Activated CD4-positive, alpha-beta T cell treated with anti-CD3 and anti-CD28 coated beads, Interleukin-2, Interleukin-4, amounts not matched to agents 100 ng/mL and 50 ng/mL, durations not matched to agents 16 hours and 8 hours (primary cell): Measurements from ENCODE around the gene IFNAR1.
A peak's percentile ranks its signal among the peaks of the same experiment; 100 is the strongest.
"Not testable (repeated sequence)": the region's sequence is repeated elsewhere in the genome, so short reads cannot be mapped to it uniquely, and the experiment has no call there.

ENCODE experiments used
- DNase-seq: peaks from one replicate; pipeline ENCODE4 v3.0.0-alpha.2; 2020; ENCODE audit warnings: low spot score

Gene IFNAR1

DNA sequence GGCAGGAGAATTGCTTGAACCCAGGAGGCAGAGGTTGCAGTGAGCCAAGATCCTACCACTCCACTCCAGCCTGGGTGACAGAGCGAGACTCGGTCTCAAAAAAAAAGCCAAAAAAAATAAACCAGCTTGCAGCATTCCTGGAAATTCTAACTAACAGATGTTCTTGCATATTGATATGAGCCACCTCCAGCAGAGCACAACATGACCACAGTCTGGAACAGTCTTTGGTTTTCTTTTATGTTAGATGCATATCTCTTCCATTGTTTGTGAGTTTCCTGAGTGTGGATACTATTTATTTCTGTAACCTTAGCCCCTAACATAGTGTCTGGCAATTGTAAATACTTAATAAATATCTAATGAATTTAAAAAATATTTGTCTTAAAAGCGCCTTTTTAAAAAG lies 23.9 kb downstream of the IFNAR1 start:
- DNase-seq, result no peak

DNA sequence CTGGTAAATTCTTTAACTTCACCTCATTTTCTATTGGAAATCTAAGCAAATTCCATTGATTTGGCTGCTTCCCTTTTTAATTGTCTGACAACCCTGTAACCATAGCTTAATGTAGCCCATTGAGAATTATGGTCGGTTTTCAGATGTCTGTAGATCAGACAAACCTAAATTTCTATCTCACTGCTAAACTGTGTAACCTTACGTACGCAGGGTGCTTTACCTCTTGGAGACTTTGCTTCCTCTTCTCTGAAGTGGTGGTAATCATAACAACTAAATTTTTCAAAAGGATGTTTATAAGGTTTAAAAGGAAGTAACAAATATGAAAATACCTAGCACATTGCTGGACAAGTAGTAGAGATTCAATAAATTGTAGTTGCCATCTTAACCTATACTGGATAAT lies 25.9 kb downstream of the IFNAR1 start:
- DNase-seq, result no peak

DNA sequence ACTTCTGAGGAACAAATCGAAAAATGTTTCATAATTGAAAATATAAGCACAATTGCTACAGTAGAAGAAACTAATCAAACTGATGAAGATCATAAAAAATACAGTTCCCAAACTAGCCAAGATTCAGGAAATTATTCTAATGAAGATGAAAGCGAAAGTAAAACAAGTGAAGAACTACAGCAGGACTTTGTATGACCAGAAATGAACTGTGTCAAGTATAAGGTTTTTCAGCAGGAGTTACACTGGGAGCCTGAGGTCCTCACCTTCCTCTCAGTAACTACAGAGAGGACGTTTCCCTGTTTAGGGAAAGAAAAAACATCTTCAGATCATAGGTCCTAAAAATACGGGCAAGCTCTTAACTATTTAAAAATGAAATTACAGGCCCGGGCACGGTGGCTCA lies 30.6 kb downstream of the IFNAR1 start:
- DNase-seq, result no peak

DNA sequence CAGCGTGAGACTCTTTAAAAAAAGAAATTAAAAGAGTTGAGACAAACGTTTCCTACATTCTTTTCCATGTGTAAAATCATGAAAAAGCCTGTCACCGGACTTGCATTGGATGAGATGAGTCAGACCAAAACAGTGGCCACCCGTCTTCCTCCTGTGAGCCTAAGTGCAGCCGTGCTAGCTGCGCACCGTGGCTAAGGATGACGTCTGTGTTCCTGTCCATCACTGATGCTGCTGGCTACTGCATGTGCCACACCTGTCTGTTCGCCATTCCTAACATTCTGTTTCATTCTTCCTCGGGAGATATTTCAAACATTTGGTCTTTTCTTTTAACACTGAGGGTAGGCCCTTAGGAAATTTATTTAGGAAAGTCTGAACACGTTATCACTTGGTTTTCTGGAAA lies 31.2 kb downstream of the IFNAR1 start:
- no peak for DNase-seq

DNA sequence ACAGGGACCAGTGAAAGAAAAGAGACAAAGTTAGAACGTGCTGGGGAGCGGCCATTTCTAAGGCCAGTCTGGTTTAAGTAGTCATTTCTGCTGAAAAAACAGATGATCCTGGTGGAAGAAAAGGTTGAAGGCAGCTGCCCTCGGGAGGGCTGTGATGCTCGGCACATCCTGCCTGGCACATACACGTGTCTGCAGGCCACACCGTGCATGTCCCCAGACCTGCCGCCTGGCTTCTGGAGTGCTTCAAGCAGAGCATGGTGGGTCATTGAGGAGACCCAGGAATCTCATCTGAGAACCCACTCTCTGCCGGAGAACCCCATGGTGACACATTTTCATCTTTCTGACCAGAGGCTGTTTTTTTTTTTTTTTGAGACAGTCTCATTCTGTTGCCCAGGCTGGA lies 32.4 kb downstream of the IFNAR1 start:
- DNase-seq, result no peak

DNA sequence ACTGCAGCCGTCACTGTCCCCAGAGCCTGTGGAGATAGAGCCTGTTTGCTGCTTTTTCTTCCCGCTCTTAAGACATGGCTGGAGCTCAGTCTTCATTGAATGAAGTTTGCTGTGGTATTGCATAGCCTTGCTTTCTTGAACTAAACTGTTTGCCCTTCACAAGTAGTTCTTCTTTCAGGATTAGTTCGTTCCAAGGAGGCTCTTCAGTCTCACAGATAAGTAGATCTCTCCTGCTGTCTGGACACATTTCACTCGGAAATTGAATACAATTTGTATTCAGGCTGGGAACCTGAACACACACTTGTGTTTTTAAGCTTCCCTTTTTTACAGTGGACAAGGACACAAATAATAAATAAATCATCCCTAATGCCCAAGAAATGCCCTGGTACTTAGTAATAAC lies 34.7 kb downstream of the IFNAR1 start:
- no peak for DNase-seq

DNA sequence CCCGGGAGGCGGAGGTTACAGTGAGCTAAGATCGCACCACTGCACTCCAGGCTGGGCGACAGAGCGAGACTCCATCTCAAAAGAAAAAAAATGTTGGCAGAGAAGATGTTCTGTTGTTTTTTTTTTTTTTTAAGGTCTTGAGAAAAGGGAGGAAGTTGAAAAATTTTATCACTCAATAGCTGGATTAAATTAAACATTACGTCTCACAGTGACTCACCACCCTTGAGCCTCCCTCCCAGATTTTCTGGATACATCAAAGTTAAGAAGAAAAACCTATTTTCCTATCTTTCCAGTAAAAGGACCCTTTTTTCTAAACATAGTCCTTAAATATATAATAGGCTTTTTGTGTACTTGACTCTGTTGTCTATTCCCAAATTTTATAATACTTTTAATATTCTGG lies 35.5 kb downstream of the IFNAR1 start:
- no peak for DNase-seq

DNA sequence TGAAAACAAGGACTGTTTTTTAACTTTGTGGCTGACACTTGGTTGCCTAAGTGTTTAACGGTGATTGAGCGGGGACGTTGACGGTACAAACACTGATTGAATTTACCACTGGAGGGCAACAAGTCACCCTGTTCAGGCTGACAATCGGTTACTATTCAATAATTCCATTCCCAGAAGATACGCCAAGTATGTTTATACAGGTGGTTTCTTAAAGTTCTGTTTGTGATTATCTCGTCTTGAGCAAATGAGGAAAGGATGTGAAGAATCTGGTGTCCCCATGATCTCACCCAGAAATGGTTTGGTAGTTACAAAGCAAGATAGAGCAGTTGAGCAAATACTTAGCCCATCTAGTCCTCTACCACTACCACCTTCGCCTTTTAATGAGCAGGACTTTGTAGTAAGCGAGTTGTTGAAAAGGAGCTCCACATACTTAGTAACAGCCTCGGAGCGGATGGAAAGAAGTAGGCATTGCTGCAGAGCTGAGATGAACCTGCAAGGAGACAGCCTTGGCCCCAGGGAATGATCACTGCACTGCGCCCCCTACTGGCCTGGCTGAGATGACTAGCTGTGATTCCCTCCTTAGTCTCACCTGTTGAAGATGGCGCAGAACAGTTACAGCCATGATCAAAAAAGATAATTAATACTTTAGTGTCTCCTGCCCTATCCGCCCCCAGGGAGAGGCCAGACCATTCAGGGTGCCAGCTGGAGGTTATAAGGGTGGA lies 36.3 kb downstream of the IFNAR1 start:
- DNase-seq, result peak; percentile 85

DNA sequence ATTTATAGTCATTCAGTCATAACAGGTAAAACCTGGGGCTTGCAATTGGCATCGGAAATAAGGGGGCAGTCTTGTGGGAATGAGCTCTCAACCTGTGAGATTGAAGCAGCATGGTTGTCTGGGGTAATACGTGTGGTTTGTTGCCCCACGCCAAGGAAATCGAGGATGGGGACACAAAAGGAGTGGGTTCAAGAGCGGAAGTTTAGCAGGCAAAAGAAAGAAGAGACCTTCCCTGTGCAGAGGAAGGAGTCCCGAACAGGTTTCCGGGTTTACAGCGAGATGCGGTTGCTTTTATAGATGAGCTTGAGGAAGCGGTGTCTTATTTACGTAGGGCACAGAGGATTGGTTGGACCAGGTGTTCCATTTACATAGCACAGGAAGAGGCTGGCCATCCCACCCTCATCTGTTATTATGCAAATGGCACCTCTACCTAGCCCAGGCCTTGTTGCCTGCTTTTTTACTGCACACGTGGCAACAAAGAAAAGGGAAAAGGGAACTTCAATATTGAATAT lies 37.3 kb downstream of the IFNAR1 start:
- peak; percentile 46 for DNase-seq

DNA sequence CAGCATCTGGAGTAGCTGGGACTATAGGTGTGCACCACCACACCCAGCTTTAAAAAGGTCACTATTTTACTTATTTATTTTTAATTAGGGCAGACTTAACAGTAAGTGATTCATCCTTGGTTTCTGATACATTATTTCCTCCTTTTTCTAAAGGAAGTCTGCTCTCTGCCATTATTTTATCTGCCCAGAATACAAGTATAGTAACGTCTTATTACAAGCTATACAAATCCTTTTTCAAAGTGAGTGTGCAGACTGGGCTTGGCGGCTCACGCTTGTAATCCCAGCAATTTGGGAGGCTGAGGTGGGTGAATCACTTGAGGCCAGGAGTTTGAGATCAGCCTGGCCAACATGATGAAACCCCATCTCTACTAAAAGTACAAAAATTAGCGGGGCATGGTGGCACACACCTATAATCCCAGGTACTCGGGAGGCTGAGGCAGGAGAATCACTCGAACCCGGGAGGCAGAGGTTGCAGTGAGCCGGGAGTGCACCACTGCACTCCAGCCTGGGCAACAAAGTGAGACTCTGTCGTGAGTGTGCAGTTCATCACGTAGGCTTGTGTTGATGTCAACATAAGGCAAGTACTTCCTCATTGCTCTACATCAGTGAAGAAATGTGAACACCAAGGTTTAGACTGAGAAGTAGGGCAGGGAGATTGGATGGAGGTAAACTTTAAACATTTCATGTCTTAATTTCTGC lies 39.3 kb downstream of the IFNAR1 start:
- DNase-seq, result not testable (repeated sequence)

DNA sequence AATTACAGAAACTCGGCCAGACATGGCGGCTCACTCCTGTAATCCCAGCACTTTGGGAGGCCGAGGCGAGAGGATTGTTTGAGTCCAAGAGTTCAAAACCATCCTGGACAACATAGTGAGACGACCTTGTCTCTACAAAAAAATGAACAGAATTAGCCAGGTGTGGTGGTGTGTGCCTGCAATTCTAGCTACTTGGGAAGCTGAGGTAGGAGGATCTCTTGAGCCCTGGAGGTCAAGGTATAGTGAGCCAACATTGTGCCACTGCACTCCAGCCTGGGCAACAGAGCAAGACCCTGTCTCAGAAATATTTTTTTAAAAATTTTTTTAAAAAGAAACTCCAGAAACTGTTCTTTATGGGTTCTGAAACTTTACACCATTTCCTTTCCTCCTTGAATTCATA lies 40.1 kb downstream of the IFNAR1 start:
- DNase-seq, result no peak

DNA sequence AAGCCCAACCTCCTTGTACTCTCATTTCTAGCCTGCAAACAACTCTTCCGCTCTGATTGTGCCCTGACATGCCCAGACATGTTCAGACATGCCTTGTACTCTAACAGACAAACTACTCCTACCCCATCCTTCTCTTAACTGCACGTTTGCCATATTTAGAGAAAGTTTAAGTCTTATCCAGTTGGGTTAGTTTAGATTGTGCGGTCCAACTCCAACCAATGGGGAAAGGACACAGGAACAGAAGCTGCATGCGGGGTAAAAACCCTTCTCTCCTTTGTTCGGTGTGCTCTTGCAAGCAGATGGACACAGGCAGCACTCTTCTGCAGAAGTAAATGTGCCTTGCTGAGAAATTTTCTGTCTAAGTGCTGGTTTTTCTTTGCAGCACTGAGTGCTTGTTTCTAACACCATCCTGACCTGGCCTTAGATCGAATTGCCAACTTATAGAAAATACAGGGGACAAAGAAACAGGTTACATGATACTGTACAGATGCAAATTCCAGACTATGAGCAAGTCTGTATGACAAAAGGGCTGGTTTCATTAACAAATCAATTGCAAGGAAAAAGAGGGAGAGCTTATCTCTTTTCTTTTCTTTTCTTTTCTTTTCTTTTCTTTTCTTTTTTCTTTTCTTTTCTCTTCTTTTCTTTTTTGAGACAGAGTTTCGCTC lies 42.7 kb downstream of the IFNAR1 start:
- no peak for DNase-seq

DNA sequence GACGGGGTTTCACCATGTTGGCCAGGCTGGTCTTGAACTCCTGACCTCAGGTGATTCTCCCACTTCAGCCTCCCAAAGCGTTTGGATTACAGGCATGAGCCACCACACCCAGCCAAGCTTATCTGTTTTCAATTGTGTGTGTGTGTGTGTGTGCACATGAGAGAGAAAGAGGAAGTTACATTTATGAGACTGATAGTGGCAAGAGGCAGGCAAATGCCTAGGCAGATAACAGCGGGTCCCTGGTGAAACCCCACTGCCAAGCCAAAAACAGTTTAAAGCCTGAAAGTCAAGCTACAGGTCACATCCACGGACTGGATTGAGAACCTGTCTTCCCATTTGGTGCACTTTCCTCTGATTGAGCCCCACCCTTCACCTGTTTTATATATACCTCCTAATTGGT lies 43.4 kb downstream of the IFNAR1 start:
- DNase-seq, result no peak

DNA sequence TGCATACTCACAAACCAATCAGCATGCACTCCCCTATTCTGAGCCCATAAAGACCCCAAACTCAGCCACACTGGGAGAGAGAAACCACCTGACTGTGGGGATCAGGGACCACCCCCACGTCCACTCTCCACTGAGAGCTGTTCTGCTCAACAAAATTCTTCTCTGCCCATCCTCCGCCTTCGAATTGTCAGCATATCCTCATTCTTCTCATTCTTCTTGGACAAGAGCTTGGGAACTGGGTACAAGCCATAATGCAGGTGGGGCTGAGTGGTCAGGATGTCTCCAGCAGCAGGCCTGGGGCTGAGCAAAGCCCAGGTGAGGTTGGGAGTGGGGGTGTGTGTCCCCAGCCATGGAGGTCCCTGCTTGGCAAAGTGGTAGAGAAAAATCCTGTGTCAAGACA lies 43.8 kb downstream of the IFNAR1 start:
- DNase-seq, result no peak

DNA sequence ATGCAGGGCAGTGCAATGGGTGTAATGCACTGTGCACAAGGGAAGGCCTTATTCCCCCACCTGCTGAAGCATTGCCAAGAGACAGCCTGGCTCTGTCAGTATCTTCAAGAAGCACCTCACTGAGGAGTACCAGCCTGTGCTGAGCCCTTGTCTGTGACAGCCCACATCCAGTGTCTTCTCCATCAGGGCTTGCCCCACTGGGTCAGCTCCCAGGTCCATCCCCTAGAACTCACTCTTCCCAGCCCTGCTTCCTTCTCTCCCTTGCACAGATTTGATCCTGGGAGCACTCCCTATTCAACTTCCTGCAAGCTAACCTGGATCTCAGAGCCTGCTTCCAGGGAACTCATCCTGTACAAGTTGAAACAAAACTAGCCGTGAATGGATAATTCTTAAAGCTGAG lies 44.8 kb downstream of the IFNAR1 start:
- no peak for DNase-seq

DNA sequence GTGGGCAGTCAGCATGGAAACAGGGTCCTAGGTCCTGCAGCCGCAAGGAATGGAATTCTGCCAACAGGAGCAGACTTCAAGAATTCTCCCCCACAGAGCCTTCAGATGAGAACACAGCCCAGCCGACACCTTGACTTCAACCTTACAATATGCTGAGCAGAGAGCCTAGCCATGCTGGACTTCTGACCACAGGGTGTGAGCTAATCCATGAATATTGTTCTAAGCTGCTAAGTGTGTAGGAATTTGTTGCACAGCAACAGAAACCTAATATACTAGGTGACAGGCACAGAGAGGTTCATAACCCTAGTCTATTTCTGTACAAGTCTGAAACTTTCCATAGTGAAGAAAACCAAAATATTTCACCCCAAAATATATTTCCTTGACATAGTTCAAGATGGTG lies 45.5 kb downstream of the IFNAR1 start:
- DNase-seq, result no peak

DNA sequence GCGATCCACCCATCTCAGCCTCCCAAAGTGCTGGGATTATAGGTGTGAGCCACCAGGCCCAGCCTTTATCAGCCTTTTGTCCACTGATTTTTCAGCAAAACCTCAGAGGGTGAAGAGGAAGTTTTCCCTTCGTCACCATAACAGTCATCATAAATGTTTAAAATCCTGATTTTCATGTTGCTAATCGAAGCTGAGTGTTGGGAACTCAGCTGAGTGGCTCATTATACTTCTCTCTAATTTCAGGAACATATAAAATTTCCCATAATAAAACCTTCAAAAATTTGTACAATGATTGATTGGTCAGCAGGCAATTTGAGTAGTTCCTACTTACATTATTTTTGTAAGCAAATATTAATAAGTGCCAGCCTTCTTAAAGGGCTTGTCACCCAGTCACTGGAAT lies 46.6 kb downstream of the IFNAR1 start:
- no peak for DNase-seq

DNA sequence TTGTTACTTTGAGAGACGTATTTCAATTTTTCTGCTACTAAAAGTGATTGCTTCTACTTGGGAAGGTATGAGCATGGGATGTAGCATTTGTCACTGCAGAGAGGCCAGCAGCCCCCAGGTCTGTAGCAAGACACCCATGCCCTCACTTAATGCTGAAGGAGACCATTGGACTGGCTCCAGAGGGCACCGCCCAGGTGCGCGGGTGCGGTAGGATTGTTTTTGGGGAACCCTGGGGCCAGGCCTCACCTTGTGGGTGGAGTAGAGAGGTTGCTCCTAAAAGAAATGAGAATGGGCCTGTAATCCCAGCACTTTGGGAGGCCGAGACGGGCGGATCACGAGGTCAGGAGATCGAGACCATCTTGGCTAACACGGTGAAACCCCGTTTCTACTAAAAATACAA lies 47.8 kb downstream of the IFNAR1 start:
- no peak for DNase-seq

DNA sequence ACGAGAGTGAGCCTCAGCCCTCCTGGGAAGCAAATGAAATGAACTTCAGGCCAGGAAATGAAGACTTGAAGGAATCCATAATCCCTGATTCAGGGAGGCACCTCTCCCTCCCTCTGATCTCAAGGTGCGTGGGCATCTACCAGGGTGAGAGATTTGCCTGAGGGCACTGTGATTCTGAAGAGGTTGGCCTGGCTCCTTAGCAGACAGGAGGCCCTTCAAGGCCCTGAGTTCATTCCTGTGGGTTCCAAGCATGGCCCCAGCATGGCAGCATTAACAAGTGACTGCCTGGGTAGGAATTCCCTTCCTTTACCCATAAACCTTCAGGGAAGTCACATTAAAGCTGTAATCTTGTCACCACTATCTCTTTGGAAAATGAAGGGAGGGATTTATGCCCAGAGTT lies 48.7 kb downstream of the IFNAR1 start:
- no peak for DNase-seq

DNA sequence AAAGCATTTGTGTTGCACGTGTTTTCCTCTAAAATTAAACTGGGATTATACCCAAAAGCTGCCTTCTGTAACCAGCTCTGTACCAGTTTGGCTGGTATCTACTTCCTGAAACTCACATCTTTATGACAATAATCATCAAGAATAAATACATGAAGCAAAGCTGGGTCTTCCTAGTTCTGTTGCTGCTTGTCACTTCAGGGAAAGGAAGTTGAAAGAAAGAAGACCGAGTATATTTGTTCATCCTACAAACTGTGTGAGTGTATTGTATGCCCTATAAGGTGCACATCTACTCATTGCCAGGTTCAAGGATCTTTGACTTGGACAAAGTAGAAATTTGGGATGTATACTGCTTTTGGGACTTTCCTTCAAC lies 49.3 kb downstream of the IFNAR1 start:
- DNase-seq, result no peak

DNA sequence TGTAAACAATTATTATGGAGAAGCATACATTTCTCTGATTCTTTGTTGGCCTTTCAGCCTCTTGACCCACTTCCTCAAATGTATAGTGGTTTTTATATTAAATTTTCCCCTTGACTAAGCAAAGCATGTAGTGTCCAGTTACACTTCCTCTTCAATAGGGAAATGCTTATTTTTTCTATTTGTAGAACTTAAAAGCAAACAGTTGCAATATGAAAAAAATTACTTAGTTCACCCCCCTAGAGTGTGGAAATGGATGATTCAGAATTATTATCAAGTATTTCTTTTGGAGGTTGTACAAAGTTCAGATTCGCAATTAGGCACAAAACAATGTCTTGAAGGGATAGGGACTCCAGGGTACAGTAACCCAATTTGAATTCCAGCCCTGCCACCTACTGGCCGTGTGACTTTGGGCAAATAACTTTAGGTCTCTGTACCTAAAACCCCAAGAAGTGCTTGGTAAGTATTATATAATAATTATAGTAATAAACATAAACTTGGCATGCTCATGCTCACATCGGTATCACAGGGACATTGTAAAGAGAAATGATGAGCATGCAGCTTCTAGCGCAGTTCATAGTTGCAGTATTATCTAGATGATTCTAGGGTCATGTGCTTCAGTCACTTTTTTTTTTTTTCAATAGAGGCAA lies 49.8 kb downstream of the IFNAR1 start:
- DNase-seq, result peak; percentile 47

DNA sequence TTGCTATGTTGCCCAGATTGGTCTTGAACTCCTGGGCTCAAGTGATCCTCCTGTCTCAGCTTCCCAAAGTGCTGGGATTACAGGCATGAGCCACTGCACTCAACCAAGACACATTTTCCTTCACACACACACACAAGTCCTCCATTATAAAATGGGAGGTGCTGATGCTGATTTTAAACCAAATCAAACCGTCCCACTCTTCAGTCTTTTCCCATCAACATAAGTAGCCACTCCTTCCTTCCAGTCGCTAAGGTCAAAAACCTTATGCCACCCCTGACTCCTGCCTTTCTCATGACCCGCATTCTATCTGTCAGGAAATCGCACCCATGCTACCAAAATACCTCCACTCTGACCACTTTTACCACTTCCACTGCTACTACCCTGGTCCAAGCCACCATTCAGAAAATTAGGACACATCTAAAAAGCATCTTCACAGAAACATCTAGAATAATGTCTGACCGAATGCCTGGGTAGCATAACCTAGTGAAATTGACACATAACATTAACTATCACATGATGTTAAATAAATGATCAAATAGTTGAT lies 50.4 kb downstream of the IFNAR1 start:
- DNase-seq, result no peak
